ENCODE results near the gene MRPL54. TPM values are rescaled to one million over a fixed set of nuclear protein-coding genes. Genes with fewer than 3 reads are reported as not detected.

MRPL54 gene
- total RNA-seq, 1 experiment from 2014 or later: 47.0 TPM

DNA sequence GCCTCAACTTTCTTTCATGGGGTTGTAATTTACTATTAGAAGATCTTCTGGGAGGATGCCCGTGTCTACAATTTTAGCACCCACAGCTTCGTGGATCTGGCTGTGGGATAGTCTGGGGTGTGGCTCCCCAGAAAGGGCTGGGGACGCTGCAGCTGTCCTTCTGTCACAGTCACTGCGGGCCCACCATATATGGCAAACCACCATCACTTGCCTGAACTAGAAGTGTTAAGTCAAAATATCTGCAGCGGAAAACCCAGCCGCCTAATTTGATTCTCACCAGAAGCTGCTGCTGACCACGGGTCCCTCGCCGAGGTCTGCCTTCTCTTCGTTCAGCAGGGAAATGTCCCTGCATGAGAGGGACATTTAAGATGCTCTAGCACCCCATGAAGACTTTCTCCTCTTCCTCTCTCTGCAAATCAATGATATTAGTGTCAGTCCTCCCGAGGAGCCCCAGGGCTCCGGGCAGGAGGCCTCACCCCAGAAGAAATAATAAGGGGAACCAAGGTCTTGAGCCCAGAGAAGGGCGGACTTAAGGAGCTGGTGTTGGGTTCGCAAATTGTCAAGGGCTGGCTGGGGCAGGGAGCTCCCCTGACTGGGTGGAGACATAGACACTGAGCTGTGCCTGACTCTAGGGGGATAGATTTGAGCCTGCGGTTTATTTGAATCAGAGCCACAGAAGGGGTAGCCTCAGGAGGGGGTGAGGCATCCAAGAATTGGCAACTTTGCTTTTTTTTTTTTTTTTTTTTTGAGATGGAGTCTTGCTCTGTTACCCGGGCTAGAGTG is 26.7 kb downstream of the MRPL54 start:
- 0 out of 2 replicates have a peak, but pooled peaks cover 2% of the 10 kb centered on the region for H3K27me3 ChIP-seq
- H3K36me3 ChIP-seq: no peaks in the 10 kb centered on the region
- no peaks in the 10 kb centered on the region for H3K9me3 ChIP-seq
- H3K4me3 ChIP-seq: no peak overlapping the region
- no peak for DNase-seq

GRCh38 chr19:3790209-3790734 is 27.8 kb downstream of the MRPL54 start:
- Histone ChIP-seq H3K4me3 (no peak overlapping the region), H3K27me3 (0 out of 2 replicates have a peak, but pooled peaks cover 2% of the 10 kb centered on the region), H3K9me3 (no peaks in the 10 kb centered on the region), H3K36me3 (no peaks in the 10 kb centered on the region)
- no peak for DNase-seq

- Histone ChIP-seq H3K4me3 (no peak overlapping the region), H3K27me3 (no peaks in the 10 kb centered on the region), H3K36me3 (no peaks in the 10 kb centered on the region), H3K9me3 (no peaks in the 10 kb centered on the region)
- DNase-seq: no peak
These were observed 28.5 kb downstream of the MRPL54 start for GRCh38 chr19:3790941-3791340.

- H3K27me3 ChIP-seq: no peaks in the 10 kb centered on the region
- no peaks in the 10 kb centered on the region for H3K9me3 ChIP-seq
- no peaks in the 10 kb centered on the region for H3K36me3 ChIP-seq
- H3K4me3 ChIP-seq: no peak overlapping the region
- no peak for DNase-seq
These were observed 29.6 kb downstream of the MRPL54 start for GRCh38 chr19:3792114-3792513.

DNA sequence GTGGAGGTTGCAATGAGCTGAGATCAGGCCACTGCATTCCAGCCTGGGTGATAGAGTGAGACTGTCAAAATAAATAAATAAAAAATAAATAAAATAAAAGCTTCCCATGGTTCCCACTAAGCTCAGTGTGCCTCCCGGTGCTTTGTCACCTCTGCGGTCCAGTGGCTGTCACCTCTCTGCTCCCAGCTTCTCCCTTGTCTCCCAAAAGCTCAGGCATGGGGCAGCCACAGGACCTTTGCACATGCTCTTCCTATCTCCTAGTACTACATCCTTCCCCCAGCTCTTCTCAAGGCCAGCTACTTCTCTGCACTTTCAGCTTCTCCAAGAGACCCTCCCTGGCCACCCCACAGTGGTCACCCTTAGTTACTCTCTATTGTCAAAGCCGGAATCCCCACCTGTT is 31.3 kb downstream of the MRPL54 start:
- no peaks in the 10 kb centered on the region for H3K27me3 ChIP-seq
- no peak for DNase-seq
- no peak overlapping the region for H3K4me3 ChIP-seq

GRCh38 chr19:3796358-3796757 is 33.9 kb downstream of the MRPL54 start:
- H3K27me3 ChIP-seq: no peaks in the 10 kb centered on the region
- H3K36me3 ChIP-seq: no peaks in the 10 kb centered on the region
- no peaks in the 10 kb centered on the region for H3K9me3 ChIP-seq
- DNase-seq: no peak
- H3K4me3 ChIP-seq: no peak overlapping the region

More for the DNA sequence above, 31.3 kb downstream of the MRPL54 start:
- H3K36me3 ChIP-seq: no peaks in the 10 kb centered on the region
- no peaks in the 10 kb centered on the region for H3K9me3 ChIP-seq

- H3K27me3 ChIP-seq: no peaks in the 10 kb centered on the region
- peak; percentile 23 for DNase-seq
- no peak overlapping the region for H3K4me3 ChIP-seq
- H3K9me3 ChIP-seq: no peaks in the 10 kb centered on the region
- no peaks in the 10 kb centered on the region for H3K36me3 ChIP-seq
These were observed 35.7 kb downstream of the MRPL54 start for GRCh38 chr19:3798137-3798536.

- no peak for DNase-seq
- Histone ChIP-seq H3K9me3 (no peaks in the 10 kb centered on the region), H3K36me3 (no peaks in the 10 kb centered on the region), H3K4me3 (no peak overlapping the region), H3K27me3 (no peaks in the 10 kb centered on the region)
These were observed 38.5 kb downstream of the MRPL54 start for GRCh38 chr19:3800996-3801395.

DNA sequence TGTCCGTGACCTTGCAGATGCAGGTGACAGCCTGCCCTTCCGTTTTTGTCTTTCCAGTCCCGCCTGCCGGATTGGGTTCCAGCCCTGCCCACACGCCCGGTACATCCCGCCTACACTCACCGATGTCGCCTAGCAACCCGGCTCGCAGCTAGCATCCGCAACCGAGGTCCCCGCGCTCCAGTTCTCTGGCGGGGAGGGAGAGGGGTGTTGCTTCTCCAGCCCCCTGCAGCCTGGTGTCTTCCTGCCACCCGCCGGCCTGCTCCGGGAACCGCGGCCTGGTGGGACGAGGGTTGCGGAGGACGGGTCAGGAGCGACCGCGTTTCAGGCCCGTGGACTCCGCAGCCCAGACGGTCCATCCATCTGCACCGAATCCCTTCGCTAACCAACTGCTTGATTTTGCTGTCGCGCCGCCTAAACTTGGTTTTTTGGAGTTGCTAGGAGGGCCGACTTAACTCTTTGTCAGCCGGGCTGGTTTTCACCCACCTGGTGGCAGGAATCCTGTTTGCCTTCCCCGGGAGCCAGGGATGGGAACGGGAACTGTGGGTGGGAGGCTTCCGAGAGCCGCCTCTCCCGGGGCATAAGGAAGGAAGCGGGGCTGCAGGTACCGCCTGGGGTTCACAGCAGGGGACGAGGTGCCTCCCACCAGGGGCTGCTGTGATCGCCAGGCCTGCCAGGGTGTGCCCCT is 39.1 kb downstream of the MRPL54 start:
- H3K36me3 ChIP-seq: no peaks in the 10 kb centered on the region
- H3K27me3 ChIP-seq: no peaks in the 10 kb centered on the region
- H3K9me3 ChIP-seq: no peaks in the 10 kb centered on the region
- H3K4me3 ChIP-seq: no peak overlapping the region
- no peak for DNase-seq

DNA sequence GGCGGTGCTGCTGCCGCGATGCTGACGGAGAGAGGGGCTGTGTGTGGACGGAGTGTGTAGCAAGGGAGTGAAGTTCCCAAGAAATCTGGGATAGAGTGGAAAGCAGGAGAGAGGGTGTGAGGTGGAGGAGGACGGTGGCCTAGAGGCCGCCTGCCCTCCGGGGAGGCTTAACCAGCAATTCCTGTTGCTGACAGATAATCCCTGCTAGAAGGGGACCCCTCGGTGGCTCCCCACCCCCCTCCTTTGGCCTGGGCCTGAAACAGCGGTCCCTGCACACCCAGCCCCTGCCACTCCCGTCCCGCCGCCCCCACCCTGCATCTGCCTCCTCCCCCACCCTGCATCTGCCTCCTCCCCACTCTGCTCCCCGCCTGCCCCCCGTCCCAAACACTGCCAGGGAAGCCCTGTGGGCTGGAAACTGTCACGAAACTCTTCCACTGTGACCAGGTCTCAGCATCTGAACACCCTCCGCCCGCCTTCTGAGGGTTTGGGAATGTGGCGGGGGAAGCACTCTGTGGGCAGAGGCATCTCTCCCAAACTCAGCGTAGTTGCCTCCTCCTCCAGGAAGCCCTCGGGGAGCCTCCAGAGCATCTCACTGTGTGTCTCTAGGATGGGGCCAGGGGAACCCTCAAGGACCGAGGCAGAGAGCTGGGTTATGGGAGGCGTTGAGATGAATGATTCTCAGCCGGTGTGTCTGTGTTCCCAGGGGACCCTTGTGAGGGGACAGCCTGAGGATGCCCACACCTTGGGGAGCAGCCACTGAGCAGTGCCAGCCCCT is 40.8 kb downstream of the MRPL54 start:
- Histone ChIP-seq H3K36me3 (no peaks in the 10 kb centered on the region), H3K9me3 (no peaks in the 10 kb centered on the region), H3K4me3 (no peak overlapping the region), H3K27me3 (no peaks in the 10 kb centered on the region)
- DNase-seq: no peak

DNA sequence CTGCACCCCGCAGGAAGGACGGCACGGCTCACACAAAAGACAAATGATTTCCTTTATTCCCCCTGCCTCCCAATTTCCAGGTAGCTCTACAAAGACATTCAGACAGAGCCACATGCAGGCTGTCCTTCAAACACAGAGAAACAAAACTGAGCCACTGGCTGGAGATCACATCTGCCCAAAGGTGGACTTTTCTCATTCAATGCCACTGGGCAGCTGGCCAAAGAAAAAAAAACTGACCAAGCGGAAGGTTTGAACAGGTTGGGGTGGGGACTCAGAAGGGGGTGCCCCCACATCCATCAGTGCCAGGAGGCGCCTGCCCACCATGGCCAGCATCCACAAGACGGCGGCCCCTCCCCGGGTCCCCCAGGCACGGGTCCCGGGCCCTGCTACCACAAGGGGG is 41.5 kb downstream of the MRPL54 start:
- Histone ChIP-seq H3K9me3 (no peaks in the 10 kb centered on the region), H3K4me3 (no peak overlapping the region), H3K36me3 (no peaks in the 10 kb centered on the region), H3K27me3 (no peaks in the 10 kb centered on the region)
- no peak for DNase-seq

DNA sequence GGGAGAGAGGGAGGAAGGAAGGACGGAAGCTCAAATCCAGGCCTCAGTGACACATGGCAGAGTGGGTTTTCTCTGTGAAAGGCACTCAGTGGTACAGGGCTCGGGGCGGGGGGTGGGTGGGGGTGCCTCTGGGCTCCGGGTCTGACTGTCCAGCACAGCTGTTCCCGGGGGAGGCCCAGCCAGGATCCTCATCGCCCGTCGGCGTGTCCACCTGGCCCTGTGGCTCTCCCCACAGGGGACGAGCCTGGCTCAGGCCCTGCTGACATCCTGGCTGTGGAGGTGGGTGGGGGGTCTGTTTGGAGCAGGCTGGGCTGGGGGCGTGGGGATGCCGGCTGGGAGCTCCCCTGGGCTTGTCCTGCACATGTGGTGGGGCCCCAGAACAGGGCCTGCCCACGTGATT is 41.9 kb downstream of the MRPL54 start:
- Histone ChIP-seq H3K4me3 (no peak overlapping the region), H3K36me3 (no peaks in the 10 kb centered on the region), H3K27me3 (no peaks in the 10 kb centered on the region), H3K9me3 (no peaks in the 10 kb centered on the region)
- DNase-seq: no peak

DNA sequence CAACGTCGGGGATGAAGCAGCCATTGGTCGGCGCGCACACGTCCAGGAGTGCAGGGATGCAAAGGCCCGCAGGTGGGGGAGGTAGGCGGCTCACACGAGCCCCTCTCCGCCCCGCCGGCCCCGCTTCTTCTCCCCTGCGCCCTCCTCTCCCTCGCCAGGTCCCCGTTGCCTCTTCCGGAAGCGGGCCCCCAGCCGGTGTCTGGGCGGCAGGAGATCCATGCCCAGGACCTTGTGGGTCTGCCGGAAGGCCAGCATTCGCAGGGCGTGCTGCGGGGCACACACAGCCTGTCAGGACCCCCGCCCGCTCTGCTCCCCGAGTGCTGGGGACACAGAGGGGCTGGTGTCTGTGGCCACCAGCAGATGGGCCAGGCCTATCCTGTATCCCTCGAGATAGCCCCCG is 43.4 kb downstream of the MRPL54 start:
- no peaks in the 10 kb centered on the region for H3K36me3 ChIP-seq
- H3K27me3 ChIP-seq: no peaks in the 10 kb centered on the region
- H3K9me3 ChIP-seq: no peaks in the 10 kb centered on the region
- DNase-seq: no peak
- no peak overlapping the region for H3K4me3 ChIP-seq

GRCh38 chr19:3807131-3807480 is 44.6 kb downstream of the MRPL54 start:
- Histone ChIP-seq H3K27me3 (no peaks in the 10 kb centered on the region), H3K36me3 (no peaks in the 10 kb centered on the region), H3K4me3 (no peak overlapping the region), H3K9me3 (no peaks in the 10 kb centered on the region)
- DNase-seq: no peak

GRCh38 chr19:3807574-3808354 is 45.3 kb downstream of the MRPL54 start:
- Histone ChIP-seq H3K27me3 (no peaks in the 10 kb centered on the region), H3K9me3 (no peaks in the 10 kb centered on the region), H3K36me3 (no peaks in the 10 kb centered on the region), H3K4me3 (no peak overlapping the region)
- DNase-seq: no peak

- no peaks in the 10 kb centered on the region for H3K27me3 ChIP-seq
- H3K4me3 ChIP-seq: no peak overlapping the region
- no peaks in the 10 kb centered on the region for H3K36me3 ChIP-seq
- no peaks in the 10 kb centered on the region for H3K9me3 ChIP-seq
- no peak for DNase-seq
These were observed 46.1 kb downstream of the MRPL54 start for GRCh38 chr19:3808420-3809143.

All from MG63 (cell line).